Neuronal stem cell (in vitro differentiated cells): ENCODE results near the gene ATF5.
A peak's percentile ranks its signal among the peaks of the same experiment; 100 is the strongest.

Source experiments
- DNase-seq: peaks from one replicate; pipeline ENCODE4 v3.0.0-alpha.2; 2013; ENCODE audit warnings: low spot score
- H2AFZ ChIP-seq: one replicate; pipeline ENCODE4 v1.6.1; 2013; ENCODE audit warnings: mild to moderate bottlenecking, low read length, inconsistent platforms
- H2AK5ac ChIP-seq: 2 replicates; pipeline ENCODE4 v1.6.1; 2013; ENCODE audit warnings: low read depth, mild to moderate bottlenecking, inconsistent platforms, low read length, moderate library complexity, mixed read lengths
- H2BK120ac ChIP-seq: 2 replicates; pipeline ENCODE4 v1.6.1; 2013; ENCODE audit warnings: low read depth, mild to moderate bottlenecking, inconsistent platforms, low read length, moderate library complexity, mixed read lengths
- H2BK12ac ChIP-seq: one replicate; pipeline ENCODE4 v1.6.1; 2013; ENCODE audit warnings: low read length, inconsistent platforms
- H2BK15ac ChIP-seq: 2 replicates; pipeline ENCODE4 v1.6.1; 2013; ENCODE audit warnings: mild to moderate bottlenecking, low read length, inconsistent platforms, mixed read lengths
- H2BK5ac ChIP-seq: one replicate; pipeline ENCODE4 v1.6.1; 2013; ENCODE audit warnings: inconsistent platforms, mild to moderate bottlenecking, low read length, moderate library complexity
- H3K14ac ChIP-seq: one replicate; pipeline ENCODE4 v1.6.1; 2013; ENCODE audit warnings: low read length, inconsistent platforms
- H3K18ac ChIP-seq: 2 replicates; pipeline ENCODE4 v1.6.1; 2013; ENCODE audit warnings: low read length, inconsistent platforms
- H3K23ac ChIP-seq: 2 replicates; pipeline ENCODE4 v1.6.1; 2013; ENCODE audit warnings: low read depth, mild to moderate bottlenecking, mixed read lengths, low read length, inconsistent platforms; ENCODE audit not compliant: poor library complexity
- H3K27ac ChIP-seq: replicated peaks from 3 replicates; pipeline ENCODE4 v1.5.1; 2013; ENCODE audit warnings: low read length, inconsistent platforms
- H3K27me3 ChIP-seq, 3 experiments: 2 replicates each; pipeline ENCODE4 v1.6.1; 2013; ENCODE audit warnings: low read length in 3 of 3, mild to moderate bottlenecking in 2 of 3, inconsistent platforms in 1 of 3, low read depth in 1 of 3, mixed read lengths in 1 of 3, moderate library complexity in 1 of 3; ENCODE audit not compliant: control insufficient read depth in 3 of 3, insufficient read depth in 3 of 3
- H3K36me3 ChIP-seq, 2 donors: replicated peaks in 1 of 2; 2 replicates each; pipeline ENCODE4 v1.6.1; 2013; ENCODE audit warnings: low read length in 2 of 2; ENCODE audit not compliant: control insufficient read depth in 2 of 2, insufficient read depth in 2 of 2
- H3K4ac ChIP-seq: 2 replicates; pipeline ENCODE4 v1.6.1; 2013; ENCODE audit warnings: inconsistent platforms, mild to moderate bottlenecking, low read length, moderate library complexity
- H3K4me1 ChIP-seq, 2 donors: 1 replicate in 1 of 2; 2 replicates in 1 of 2; pipeline ENCODE4 v1.6.1; 2013; ENCODE audit warnings: low read length in 2 of 2, low read depth in 1 of 2; ENCODE audit not compliant: control insufficient read depth in 2 of 2, insufficient read depth in 1 of 2
- H3K4me2 ChIP-seq: one replicate; pipeline ENCODE4 v1.6.1; 2013; ENCODE audit warnings: mild to moderate bottlenecking, low read length, inconsistent platforms; ENCODE audit not compliant: insufficient read depth, poor library complexity, severe bottlenecking
- H3K4me3 ChIP-seq, 2 donors: 2 replicates each; pipeline ENCODE4 v1.5.1; 2013; ENCODE audit warnings: low read length in 2 of 2, mild to moderate bottlenecking in 2 of 2, inconsistent platforms in 1 of 2, moderate library complexity in 1 of 2
- H3K79me1 ChIP-seq: one replicate; pipeline ENCODE4 v1.6.1; 2013; ENCODE audit warnings: low read depth, mild to moderate bottlenecking, inconsistent platforms, low read length, moderate library complexity
- H3K9ac ChIP-seq: one replicate; pipeline ENCODE4 v1.6.1; 2013; ENCODE audit warnings: mild to moderate bottlenecking, low read depth, low read length, inconsistent platforms; ENCODE audit not compliant: poor library complexity
- H3K9me3 ChIP-seq, 2 donors: replicated peaks in 1 of 2; 2 replicates each; pipeline versions ENCODE3 to v1.6.1; 2013; ENCODE audit warnings: low read length in 2 of 2, mild to moderate bottlenecking in 2 of 2, inconsistent platforms in 1 of 2, low read depth in 1 of 2, mixed read lengths in 1 of 2, moderate library complexity in 1 of 2; ENCODE audit not compliant: control insufficient read depth in 2 of 2, insufficient read depth in 1 of 2
- H4K8ac ChIP-seq: one replicate; pipeline ENCODE4 v1.6.1; 2013; ENCODE audit warnings: low read depth, mild to moderate bottlenecking, inconsistent platforms, low read length, moderate library complexity
- H4K91ac ChIP-seq: one replicate; pipeline ENCODE4 v1.6.1; 2013; ENCODE audit warnings: low read length, low read depth, mild to moderate bottlenecking, inconsistent platforms; ENCODE audit not compliant: poor library complexity
- WGBS, 2 donors: extraction: QIAGEN DNeasy Blood & Tissue Kit; methylation state at CpG; one replicate each; pipeline ENCODE4 v1.1.7; 2013; ENCODE audit warnings: missing lambda C conversion rate in 2 of 2, mixed read lengths in 1 of 2; ENCODE audit not compliant: insufficient read length in 2 of 2, insufficient replicate concordance in 1 of 2; ENCODE audit errors: extremely low coverage in 2 of 2; 5-methylcytosine and 5-hydroxymethylcytosine counted together

The ATF5 gene

GRCh38 chr19:49937750-49938381, 8.9 kb downstream of the ATF5 start:
- Histone ChIP-seq H2BK120ac (no peak overlapping the region), H3K9me3 (no peaks in the 10 kb centered on the region), H3K4ac (no peak overlapping the region), H3K27ac (no peak overlapping the region), H2BK15ac (no peak overlapping the region), H2AK5ac (no peak overlapping the region), H3K23ac (no peak overlapping the region), H3K4me1 (no peaks in the 10 kb centered on the region), H4K91ac (no peak overlapping the region), H4K8ac (no peak overlapping the region), H3K18ac (no peak overlapping the region), H3K14ac (no peak overlapping the region), H3K79me1 (no peaks in the 10 kb centered on the region), H3K27me3 (no peaks in the 10 kb centered on the region), H3K4me2 (peak overlapping the region; percentile 47), H3K9ac (no peak overlapping the region), H2BK5ac (no peak overlapping the region), H2AFZ (peak overlapping the region; percentile 90), H3K4me3 (peak overlapping the region in 1 of 2 donors; percentile 3), H2BK12ac (no peak overlapping the region), H3K36me3 (peaks cover 0 to 3% of the 10 kb centered on the region in 2 donors)
- no CpG with 5 or more reads among the region's 35 CpGs for WGBS, 2 donors
- peak; percentile 88 for DNase-seq

GRCh38 chr19:49938662-49939061, 9.7 kb downstream of the ATF5 start:
- no peak overlapping the region for H2AFZ ChIP-seq
- H3K27ac ChIP-seq = no peak overlapping the region
- no peak overlapping the region for H3K4me2 ChIP-seq
- no peak overlapping the region for H4K8ac ChIP-seq
- peaks cover 0 to 2% (median 0%) of the 10 kb centered on the region in 3 experiments for H3K27me3 ChIP-seq
- no peak overlapping the region for H4K91ac ChIP-seq
- no peaks in the 10 kb centered on the region for H3K79me1 ChIP-seq
- no peak overlapping the region for H2AK5ac ChIP-seq
- no peak overlapping the region for H3K23ac ChIP-seq
- H2BK120ac ChIP-seq = no peak overlapping the region
- H3K4me1 ChIP-seq = no peaks in the 10 kb centered on the region
- H3K4ac ChIP-seq = no peak overlapping the region
- no peak for DNase-seq
- no peak overlapping the region for H2BK12ac ChIP-seq
- WGBS, 2 donors = no CpG with 5 or more reads among the region's 4 CpGs
- no peaks in the 10 kb centered on the region for H3K9me3 ChIP-seq
- H2BK15ac ChIP-seq = no peak overlapping the region
- H3K36me3 ChIP-seq = no peaks in the 10 kb centered on the region
- no peak overlapping the region for H3K9ac ChIP-seq
- H3K18ac ChIP-seq = no peak overlapping the region
- no peak overlapping the region for H3K4me3 ChIP-seq
- no peak overlapping the region for H2BK5ac ChIP-seq
- H3K14ac ChIP-seq = no peak overlapping the region

GRCh38 chr19:49939721-49940481, 10.9 kb downstream of the ATF5 start:
- Histone ChIP-seq H3K9ac (no peak overlapping the region), H2BK12ac (peak overlapping the region; percentile 63), H3K23ac (peak overlapping the region; percentile 60), H2AFZ (no peak overlapping the region), H3K18ac (peak overlapping the region; percentile 60), H3K14ac (peak overlapping the region; percentile 72), H2BK15ac (peak overlapping the region; percentile 96), H2BK5ac (no peak overlapping the region), H3K27ac (no peak overlapping the region), H3K36me3 (no peaks in the 10 kb centered on the region), H4K91ac (no peak overlapping the region), H3K4me3 (peak overlapping the region in 1 of 2 donors; percentile 55), H3K79me1 (no peaks in the 10 kb centered on the region), H3K4ac (peak overlapping the region; percentile 3), H3K9me3 (no peaks in the 10 kb centered on the region), H3K27me3 (peaks cover 0 to 2% (median 0%) of the 10 kb centered on the region in 3 experiments), H3K4me2 (no peak overlapping the region), H4K8ac (peak overlapping the region; percentile 99), H2BK120ac (peak overlapping the region; percentile 76), H3K4me1 (no peaks in the 10 kb centered on the region), H2AK5ac (peak overlapping the region; percentile 69)
- WGBS, 2 donors = no CpG with 5 or more reads among the region's 7 CpGs
- DNase-seq = no peak

GRCh38 chr19:49940482-49940791, 11.4 kb downstream of the ATF5 start:
- H3K4me3 ChIP-seq = no peak overlapping the region
- DNase-seq = no peak
- no peak overlapping the region for H2AFZ ChIP-seq
- H3K23ac ChIP-seq = no peak overlapping the region
- H4K8ac ChIP-seq = no peak overlapping the region
- no peak overlapping the region for H3K27ac ChIP-seq
- no peaks in the 10 kb centered on the region for H3K9me3 ChIP-seq
- no CpG with 5 or more reads among the region's 5 CpGs for WGBS, 2 donors
- peak overlapping the region; percentile 16 for H2BK12ac ChIP-seq
- no peak overlapping the region for H2BK5ac ChIP-seq
- no peak overlapping the region for H2AK5ac ChIP-seq
- H4K91ac ChIP-seq = no peak overlapping the region
- H3K27me3 ChIP-seq = peaks cover 0 to 2% (median 0%) of the 10 kb centered on the region in 3 experiments
- no peak overlapping the region for H3K18ac ChIP-seq
- H3K79me1 ChIP-seq = no peaks in the 10 kb centered on the region
- no peak overlapping the region for H2BK120ac ChIP-seq
- H3K4ac ChIP-seq = no peak overlapping the region
- H2BK15ac ChIP-seq = no peak overlapping the region
- peak overlapping the region; percentile 72 for H3K14ac ChIP-seq
- no peak overlapping the region for H3K9ac ChIP-seq
- no peak overlapping the region for H3K4me2 ChIP-seq
- no peaks in the 10 kb centered on the region for H3K4me1 ChIP-seq
- H3K36me3 ChIP-seq = no peaks in the 10 kb centered on the region
